HL-60/S4 treated with phorbol 12-myristate 13-acetate at 8.2 ng/mL for 4 days and 3 days (cell line): ENCODE results near the gene SPHKAP.
"Not testable (repeated sequence)": the region's sequence is repeated elsewhere in the genome, so short reads cannot be mapped to it uniquely, and the experiment has no call there.

ENCODE experiments used
- in situ Hi-C: fragments of 300-500 bp; cut with MboI; formaldehyde crosslinking; loops from 2 replicates; pipeline ENCODE4 v1.15.0; 2022; ENCODE audit warnings: low sequenced_read_pairs

SPHKAP gene

GRCh38 chr2:228038967-228039366 lies 142.5 kb downstream of the SPHKAP start:
- in situ Hi-C loops: no loop called here

GRCh38 chr2:228037915-228038314 lies 143.6 kb downstream of the SPHKAP start:
- in situ Hi-C loops: no loop called here

- in situ Hi-C loops: no loop called here
Observed at GRCh38 chr2:228023619-228024018, 157.9 kb downstream of the SPHKAP start.

GRCh38 chr2:228018311-228018710 lies 163.2 kb downstream of the SPHKAP start:
- in situ Hi-C loops: no loop called here

GRCh38 chr2:228017784-228018183 lies 163.7 kb downstream of the SPHKAP start:
- in situ Hi-C loops: no loop called here

GRCh38 chr2:228016402-228016801 lies 165.1 kb downstream of the SPHKAP start:
- in situ Hi-C loops: no loop called here

GRCh38 chr2:228015741-228016140 lies 165.7 kb downstream of the SPHKAP start:
- in situ Hi-C loops: no loop called here

- in situ Hi-C loops: no loop called here
Observed at GRCh38 chr2:227996366-227996765, 185.1 kb downstream of the SPHKAP start.

- in situ Hi-C loops: no loop called here
Observed at GRCh38 chr2:227990937-227991336, 190.6 kb downstream of the SPHKAP start.

GRCh38 chr2:227973241-227973640 lies 208.2 kb downstream of the SPHKAP start:
- in situ Hi-C loops: no loop called here

GRCh38 chr2:227971619-227972230 lies 209.8 kb downstream of the SPHKAP start:
- in situ Hi-C loops: no loop called here

- in situ Hi-C loops: no loop called here
Observed at GRCh38 chr2:227960317-227960716, 221.2 kb downstream of the SPHKAP start.

GRCh38 chr2:227942965-227943364 lies 238.5 kb downstream of the SPHKAP start:
- in situ Hi-C loops: no loop called here

GRCh38 chr2:227942021-227942420 lies 239.5 kb downstream of the SPHKAP start:
- in situ Hi-C loops: no loop called here

- in situ Hi-C loops: no loop called here
Observed at GRCh38 chr2:227939271-227940027, 242.0 kb downstream of the SPHKAP start.

- in situ Hi-C loops: not testable (repeated sequence)
Observed at GRCh38 chr2:227936249-227936648, 245.2 kb downstream of the SPHKAP start.

GRCh38 chr2:227933884-227934283 lies 247.6 kb downstream of the SPHKAP start:
- in situ Hi-C loops: no loop called here

GRCh38 chr2:227932403-227932802 lies 249.1 kb downstream of the SPHKAP start:
- in situ Hi-C loops: no loop called here

GRCh38 chr2:227932001-227932400 lies 249.5 kb downstream of the SPHKAP start:
- in situ Hi-C loops: no loop called here
